HG02981 (cell line): ENCODE data around the gene MMP2.

Source experiments
- ATAC-seq: cut with Tn5 transposase; IDR thresholded peaks from one replicate; pipeline ENCODE4 v1.9.1; 2021; ENCODE audit warnings: mild to moderate bottlenecking, moderate library complexity; ENCODE audit not compliant: unreplicated experiment

The MMP2 gene

DNA sequence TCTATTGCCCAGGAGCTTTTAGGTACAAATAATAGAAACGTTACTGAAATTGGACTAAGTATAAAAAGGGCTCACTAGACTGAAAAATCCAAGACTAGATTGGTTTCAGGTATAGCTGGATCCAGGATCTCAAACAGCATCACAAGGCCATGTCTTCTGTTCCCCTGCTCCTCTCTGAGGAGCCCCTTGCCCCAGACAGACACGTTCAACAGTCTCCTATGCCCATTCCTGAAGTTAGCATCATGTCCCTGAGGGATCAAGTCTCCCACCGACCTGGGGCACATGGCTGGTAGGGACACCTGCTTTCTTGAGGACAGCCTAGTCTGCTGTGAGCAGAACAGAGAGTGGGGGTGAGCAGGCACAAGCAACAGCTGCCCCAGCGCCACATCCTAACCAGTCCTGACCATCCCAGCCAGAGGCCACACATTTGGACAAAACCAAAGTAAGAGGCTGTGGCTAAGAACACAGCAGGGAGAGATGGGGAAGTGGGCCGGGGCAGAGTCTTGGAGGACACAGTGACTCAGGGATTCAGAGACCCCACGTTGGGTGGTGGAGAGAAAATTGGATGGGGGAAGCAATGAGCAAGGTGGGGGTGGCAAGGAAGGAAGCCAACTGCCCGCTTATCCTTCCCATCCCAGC lies 10.5 kb upstream of the MMP2 start:
- ATAC-seq: no peak

- ATAC-seq: no peak
These were observed 9.0 kb upstream of the MMP2 start for GRCh38 chr16:55469821-55470532.

DNA sequence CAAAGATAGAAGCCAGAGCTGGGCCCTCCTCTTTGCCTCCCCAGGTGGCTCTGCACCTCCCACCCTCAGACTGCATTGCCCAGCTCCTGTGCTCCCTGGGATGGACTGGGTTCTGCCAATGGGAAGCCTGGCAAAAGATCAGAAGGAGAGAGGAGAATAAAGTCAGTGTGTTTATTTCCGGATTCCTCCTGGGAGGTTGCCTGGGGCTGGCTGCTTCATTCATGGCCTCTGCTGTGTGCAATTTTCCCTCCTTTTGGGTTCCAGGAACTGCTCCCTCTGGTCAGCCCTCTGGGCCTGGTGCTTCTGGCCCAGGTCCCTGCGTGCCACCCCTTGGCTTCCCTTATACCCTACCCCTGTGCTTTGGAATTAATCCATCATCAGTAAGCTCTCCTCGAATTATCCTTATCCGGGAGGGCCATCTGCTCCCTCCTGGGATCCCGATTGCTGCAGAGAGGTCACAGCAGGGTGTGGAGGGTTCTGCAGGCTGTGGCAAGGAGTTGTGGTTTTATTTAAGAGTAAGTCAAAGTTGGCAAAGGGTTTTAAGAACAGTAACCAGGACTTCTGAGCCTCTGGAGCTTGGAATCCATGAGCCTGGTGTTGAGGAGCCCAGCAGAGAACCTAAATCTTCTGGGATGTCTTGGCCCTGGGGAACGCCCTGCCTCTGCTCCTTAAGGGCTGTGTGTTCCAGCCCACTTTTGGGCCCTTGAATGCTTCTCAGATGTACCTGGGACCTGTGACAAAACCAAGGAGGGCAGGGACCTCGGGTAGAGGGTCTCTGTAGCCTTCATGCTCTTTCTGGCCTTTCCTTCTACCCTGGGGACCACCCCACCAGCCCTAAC lies 8.2 kb upstream of the MMP2 start:
- ATAC-seq: no peak

DNA sequence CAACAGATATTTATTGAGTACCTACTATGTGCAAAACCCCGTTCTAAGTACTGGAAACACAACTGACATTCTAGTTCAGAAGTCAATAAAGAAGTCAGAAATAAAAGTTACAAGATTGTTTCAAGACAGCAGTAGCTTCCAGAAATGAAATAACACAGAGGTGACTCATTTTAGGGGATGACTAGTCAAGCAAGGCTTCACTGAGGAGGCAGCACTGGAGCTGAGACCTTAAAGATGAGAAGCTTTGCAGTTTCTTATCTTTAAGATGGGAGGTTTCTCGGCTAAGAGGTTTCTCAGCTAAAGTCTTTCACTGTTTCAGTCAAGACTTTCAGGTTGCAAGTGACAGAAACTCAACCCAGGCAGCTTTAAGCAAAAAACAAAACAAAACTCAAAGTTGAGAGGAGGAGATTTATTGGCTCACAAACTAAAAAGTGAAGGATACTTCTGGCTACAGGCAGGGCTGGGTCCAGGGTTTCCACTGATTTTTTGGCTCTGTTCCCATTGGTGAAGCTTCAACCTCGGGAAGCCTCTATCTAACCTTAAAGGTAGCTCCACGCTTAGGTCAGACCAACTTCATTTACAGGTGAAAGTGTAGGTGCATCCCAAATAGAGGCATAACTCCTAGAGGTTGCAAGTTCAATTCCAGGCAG lies 7.4 kb upstream of the MMP2 start:
- ATAC-seq: no peak

DNA sequence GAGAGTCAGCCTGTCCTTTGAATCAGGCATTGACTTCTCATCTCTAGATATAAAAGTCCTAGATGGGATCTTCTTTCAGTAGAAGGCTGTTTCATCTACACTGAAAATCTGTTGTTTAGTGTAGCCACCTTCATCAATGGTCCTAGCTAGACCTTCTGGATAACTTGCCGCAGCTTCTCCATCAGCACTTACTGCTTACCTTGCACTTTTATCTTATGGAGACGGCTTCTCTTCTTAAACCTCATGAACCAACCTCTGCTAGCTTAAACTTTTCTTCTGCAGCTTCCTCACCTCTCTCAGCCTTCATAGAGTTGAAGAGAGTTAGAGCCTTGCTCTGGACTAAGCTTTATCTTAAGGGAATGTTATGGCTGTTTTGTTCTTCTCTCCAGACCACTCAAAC lies 5.4 kb upstream of the MMP2 start:
- no peak for ATAC-seq

GRCh38 chr16:55474821-55475220 lies 4.2 kb upstream of the MMP2 start:
- ATAC-seq: no peak

- ATAC-seq: no peak
These were observed 3.1 kb upstream of the MMP2 start for GRCh38 chr16:55475919-55476318.

GRCh38 chr16:55476625-55477533 lies 2.1 kb upstream of the MMP2 start:
- ATAC-seq: no peak

- no peak for ATAC-seq
These were observed 1.3 kb upstream of the MMP2 start for GRCh38 chr16:55477736-55478135.

- ATAC-seq: no peak
These were observed 587 bp downstream of the MMP2 start for GRCh38 chr16:55479430-55480140.

- no peak for ATAC-seq
These were observed 1.2 kb downstream of the MMP2 start for GRCh38 chr16:55480228-55480655.

DNA sequence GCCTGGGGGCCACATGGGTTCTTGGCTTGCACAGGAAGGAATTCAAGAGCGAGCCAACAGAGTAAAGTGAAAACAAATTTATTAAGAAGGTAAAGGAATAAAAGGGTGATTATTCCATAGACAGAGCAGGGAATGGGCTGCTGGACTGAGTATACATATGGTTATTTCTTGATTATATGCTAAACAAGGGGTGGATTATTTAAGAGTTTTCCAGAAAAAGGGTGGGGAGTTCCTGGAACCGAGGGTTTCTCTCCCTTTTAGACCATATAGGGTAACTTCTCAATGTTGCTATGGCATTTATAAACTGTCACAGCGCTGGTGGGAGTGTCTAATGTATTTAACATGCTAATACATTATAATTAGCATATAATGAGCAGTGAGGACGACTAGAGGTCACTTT lies 2.0 kb downstream of the MMP2 start:
- ATAC-seq: no peak

DNA sequence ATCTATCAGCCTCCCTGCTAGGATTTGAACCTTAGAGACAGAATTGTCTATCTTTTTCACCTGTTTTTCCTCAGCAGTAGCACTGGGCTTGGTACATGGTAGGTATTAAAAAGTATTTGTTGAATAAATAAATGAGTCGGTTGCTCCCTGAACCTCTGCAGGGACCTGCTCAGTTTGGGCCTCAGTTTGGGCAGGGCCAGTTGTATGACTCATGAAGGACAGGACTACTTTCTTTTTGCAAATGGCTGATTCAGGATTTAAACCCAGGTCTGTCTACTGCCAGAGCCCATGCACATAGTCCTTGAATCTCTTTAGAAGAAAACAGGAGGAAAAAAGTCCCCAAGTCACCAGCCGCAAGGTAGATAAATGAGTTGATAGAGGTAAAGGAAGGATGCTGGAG lies 3.1 kb downstream of the MMP2 start:
- ATAC-seq: no peak

DNA sequence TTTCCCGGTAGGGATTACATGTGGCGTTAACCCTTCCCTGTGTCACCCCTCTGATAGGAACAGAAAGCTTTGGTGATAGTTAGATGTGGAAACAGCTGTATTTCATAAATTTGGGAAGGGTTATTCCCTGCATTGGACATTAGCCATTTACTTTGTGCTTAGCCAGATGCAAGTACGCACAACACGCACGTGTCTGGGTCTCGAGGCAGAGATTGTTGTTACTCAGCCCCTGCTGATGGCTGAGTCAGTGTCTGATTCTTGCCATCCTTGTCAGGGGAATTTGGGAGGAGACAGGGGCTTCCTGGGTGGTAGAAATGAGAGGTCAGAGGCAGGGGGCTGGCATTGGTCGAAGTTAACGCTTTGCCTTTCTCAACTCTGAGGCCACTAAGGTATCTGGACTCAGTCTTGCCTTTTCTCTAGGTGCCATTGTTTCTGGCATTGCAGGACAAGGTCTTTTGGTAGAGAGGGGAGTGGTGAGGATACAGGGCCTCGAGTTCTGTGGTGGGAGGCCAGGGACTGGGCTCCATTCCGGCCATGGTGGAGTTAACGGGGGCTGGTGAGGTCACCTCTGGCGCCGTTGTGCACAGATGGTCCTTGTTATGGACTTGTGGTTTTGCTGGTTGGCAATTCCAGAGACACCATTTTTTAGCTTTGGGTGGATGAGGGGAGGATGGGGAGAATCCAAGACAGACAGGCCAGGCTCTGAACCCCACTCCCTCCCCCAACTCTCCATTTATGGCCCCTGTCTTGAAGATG lies 8.2 kb downstream of the MMP2 start:
- no peak for ATAC-seq

GRCh38 chr16:55488306-55488705 lies 9.3 kb downstream of the MMP2 start:
- no peak for ATAC-seq

- no peak for ATAC-seq
These were observed 10.3 kb downstream of the MMP2 start for GRCh38 chr16:55489119-55489955.

GRCh38 chr16:55489956-55490265 lies 10.9 kb downstream of the MMP2 start:
- no peak for ATAC-seq

DNA sequence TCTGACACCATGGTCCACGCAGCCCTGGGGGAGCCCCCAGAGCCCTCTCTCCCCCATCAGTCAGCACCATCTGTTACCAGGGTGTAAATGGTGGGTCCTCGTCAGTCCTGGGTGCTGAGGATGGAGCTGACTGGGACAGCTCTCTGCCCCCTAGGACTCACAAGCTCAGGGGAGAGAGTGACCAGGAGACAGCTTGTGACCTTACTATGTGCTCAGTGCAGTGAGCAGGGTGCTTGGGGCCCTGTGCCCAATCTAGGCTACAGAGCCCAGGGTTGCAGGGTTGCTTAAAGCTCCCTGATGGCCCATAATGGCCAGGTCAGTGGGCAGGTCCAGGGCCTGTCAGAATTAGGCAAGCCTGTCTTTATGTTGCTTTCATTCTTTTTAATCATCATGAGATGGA lies 11.3 kb downstream of the MMP2 start:
- no peak for ATAC-seq
